ENCODE measurements around the gene CSTA. TPM values are rescaled to one million over a fixed set of nuclear protein-coding genes. Genes with fewer than 3 reads are reported as not detected.
A peak's percentile ranks its signal among the peaks of the same experiment; 100 is the strongest.

The CSTA gene
- total and polyA plus RNA-seq, 2 of the 13 experiments (the other 11 are each of a cell fraction or from before 2014, with no cell fraction given) = 3.9 to 11.0 TPM

GRCh38 chr3:122366379-122366749 lies 41.3 kb downstream of the CSTA start:
- no peak overlapping the region for H2AFZ ChIP-seq (ENCODE audit: low read length)
- 44% methylated on average over 5 of the region's 5 CpGs for WGBS (ENCODE audit: low lambda C conversion rate)
- in situ Hi-C loops (cut with HindIII; ENCODE audit: extremely low pct_ligation_motif_present, low pct_unique_long_range_greater_than_20kb) = no loop called here
- ATAC-seq (peak; percentile 34), DNase-seq (ENCODE audit: low spot score) (peak; percentile 67), FAIRE-seq (no peak)
- peaks cover 5% of the 10 kb centered on the region for H3K79me2 ChIP-seq (ENCODE audit: insufficient read depth, low read length)
- H3K9ac ChIP-seq (ENCODE audit: insufficient read depth, low read depth, low read length) = peak overlapping the region; percentile 28; the same call in 1 of the 2 replicates
- ChIA-PET CTCF (ENCODE audit: low intra/inter-chr PET ratio, low total read pairs) (no interaction called here), POLR2A (interaction anchor here (0.8 to 7.8 kb wide), 4 partner anchors 11 to 50 kb away, joined by 3 to 103 read pairs (median 10); partner anchors contain the start of genes FAM162A, MIX23 and WDR5B)
- no TSS peak for BruUV-seq (replicated peaks)
- H3K4me1 ChIP-seq (ENCODE audit: insufficient read depth, low read length) = peaks cover 76% of the 10 kb centered on the region
- H3K9me3 ChIP-seq (ENCODE audit: low read length) = no peaks in the 10 kb centered on the region
- H4K20me1 ChIP-seq (ENCODE audit: insufficient read depth, low read length) = no peaks in the 10 kb centered on the region
- peak overlapping the region; percentile 64 for H3K4me2 ChIP-seq (ENCODE audit: low read depth, low read length)
- intact Hi-C loops (cut with micrococcal nuclease; ENCODE audit: unreplicated experiment) = no loop called here
- H3K27ac ChIP-seq (ENCODE audit: extremely low read length, insufficient read depth, low read length) = peak overlapping the region; percentile 96
- H3K4me3 ChIP-seq (replicated peaks in 1 of 3; ENCODE audit: insufficient read depth in 1 of 3, low read depth in 2 of 3, low read length in 3 of 3) = peak overlapping the region in 1 of 3 experiments; percentile 39; a peak in 2 of 6 replicates
- H3K36me3 ChIP-seq (replicated peaks in 1 of 2; ENCODE audit: control insufficient read depth in 1 of 2, insufficient read depth in 2 of 2, low read length in 2 of 2) = peaks cover 12 to 49% of the 10 kb centered on the region in 2 experiments
- no peaks in the 10 kb centered on the region for H3K27me3 ChIP-seq (ENCODE audit: control insufficient read depth in 1 of 2, insufficient read depth in 2 of 2, low read length in 2 of 2)
- TF ChIP-seq KAT8 (CRISPR knock-in tag; IDR thresholded peaks at IDR 0.05) (no peak), ZBTB26 (CRISPR knock-in tag; IDR thresholded peaks at IDR 0.05; ENCODE audit: borderline replicate concordance) (0 out of 2 replicates have a peak, but pooled peaks have one; percentile 24), TBX3 (IDR thresholded peaks at IDR 0.05; ENCODE audit: borderline replicate concordance) (0 out of 2 replicates have a peak, but pooled peaks have one; percentile 28), KLF9 (CRISPR knock-in tag; IDR thresholded peaks at IDR 0.05; ENCODE audit: low read depth) (no peak), WIZ (CRISPR knock-in tag; IDR thresholded peaks at IDR 0.05) (no peak), CREB1 (IDR thresholded peaks at IDR 0.05) (peak; percentile 16; the same call in 1 of the 2 replicates), CREB1 (CRISPR knock-in tag; IDR thresholded peaks at IDR 0.05) (no peak), MAFK (conservative IDR thresholded peaks at IDR 0.05 in 1 of 2, IDR thresholded peaks at IDR 0.05 in 1 of 2; ENCODE audit: low read length in 2 of 2) (peak; percentile 67 to 68; a peak in 3 of 4 replicates), MAFF (IDR thresholded peaks at IDR 0.05; ENCODE audit: low read depth, low read length) (peak; percentile 65), CEBPG (CRISPR knock-in tag; IDR thresholded peaks at IDR 0.05) (0 out of 2 replicates have a peak, but pooled peaks have one; percentile 32), RBM22 (optimal IDR thresholded peaks at IDR 0.05; ENCODE audit: low read length) (peak; percentile 17), SOX5 (CRISPR knock-in tag; IDR thresholded peaks at IDR 0.05; ENCODE audit: borderline replicate concordance) (peak; percentile 35; the same call in 1 of the 2 replicates), ATF3 (CRISPR knock-in tag; IDR thresholded peaks at IDR 0.05) (peak; percentile 42; the same call in 1 of the 2 replicates), ZNF550 (CRISPR knock-in tag; IDR thresholded peaks at IDR 0.05; ENCODE audit: borderline replicate concordance) (no peak)
- TF ChIP-seq, protein P1, sequence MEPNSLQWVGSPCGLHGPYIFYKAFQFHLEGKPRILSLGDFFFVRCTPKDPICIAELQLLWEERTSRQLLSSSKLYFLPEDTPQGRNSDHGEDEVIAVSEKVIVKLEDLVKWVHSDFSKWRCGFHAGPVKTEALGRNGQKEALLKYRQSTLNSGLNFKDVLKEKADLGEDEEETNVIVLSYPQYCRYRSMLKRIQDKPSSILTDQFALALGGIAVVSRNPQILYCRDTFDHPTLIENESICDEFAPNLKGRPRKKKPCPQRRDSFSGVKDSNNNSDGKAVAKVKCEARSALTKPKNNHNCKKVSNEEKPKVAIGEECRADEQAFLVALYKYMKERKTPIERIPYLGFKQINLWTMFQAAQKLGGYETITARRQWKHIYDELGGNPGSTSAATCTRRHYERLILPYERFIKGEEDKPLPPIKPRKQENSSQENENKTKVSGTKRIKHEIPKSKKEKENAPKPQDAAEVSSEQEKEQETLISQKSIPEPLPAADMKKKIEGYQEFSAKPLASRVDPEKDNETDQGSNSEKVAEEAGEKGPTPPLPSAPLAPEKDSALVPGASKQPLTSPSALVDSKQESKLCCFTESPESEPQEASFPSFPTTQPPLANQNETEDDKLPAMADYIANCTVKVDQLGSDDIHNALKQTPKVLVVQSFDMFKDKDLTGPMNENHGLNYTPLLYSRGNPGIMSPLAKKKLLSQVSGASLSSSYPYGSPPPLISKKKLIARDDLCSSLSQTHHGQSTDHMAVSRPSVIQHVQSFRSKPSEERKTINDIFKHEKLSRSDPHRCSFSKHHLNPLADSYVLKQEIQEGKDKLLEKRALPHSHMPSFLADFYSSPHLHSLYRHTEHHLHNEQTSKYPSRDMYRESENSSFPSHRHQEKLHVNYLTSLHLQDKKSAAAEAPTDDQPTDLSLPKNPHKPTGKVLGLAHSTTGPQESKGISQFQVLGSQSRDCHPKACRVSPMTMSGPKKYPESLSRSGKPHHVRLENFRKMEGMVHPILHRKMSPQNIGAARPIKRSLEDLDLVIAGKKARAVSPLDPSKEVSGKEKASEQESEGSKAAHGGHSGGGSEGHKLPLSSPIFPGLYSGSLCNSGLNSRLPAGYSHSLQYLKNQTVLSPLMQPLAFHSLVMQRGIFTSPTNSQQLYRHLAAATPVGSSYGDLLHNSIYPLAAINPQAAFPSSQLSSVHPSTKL (CRISPR knock-in tag; IDR thresholded peaks at IDR 0.05) = peak; percentile 52; the same call in 1 of the 2 replicates
- TF ChIP-seq, protein P2, sequence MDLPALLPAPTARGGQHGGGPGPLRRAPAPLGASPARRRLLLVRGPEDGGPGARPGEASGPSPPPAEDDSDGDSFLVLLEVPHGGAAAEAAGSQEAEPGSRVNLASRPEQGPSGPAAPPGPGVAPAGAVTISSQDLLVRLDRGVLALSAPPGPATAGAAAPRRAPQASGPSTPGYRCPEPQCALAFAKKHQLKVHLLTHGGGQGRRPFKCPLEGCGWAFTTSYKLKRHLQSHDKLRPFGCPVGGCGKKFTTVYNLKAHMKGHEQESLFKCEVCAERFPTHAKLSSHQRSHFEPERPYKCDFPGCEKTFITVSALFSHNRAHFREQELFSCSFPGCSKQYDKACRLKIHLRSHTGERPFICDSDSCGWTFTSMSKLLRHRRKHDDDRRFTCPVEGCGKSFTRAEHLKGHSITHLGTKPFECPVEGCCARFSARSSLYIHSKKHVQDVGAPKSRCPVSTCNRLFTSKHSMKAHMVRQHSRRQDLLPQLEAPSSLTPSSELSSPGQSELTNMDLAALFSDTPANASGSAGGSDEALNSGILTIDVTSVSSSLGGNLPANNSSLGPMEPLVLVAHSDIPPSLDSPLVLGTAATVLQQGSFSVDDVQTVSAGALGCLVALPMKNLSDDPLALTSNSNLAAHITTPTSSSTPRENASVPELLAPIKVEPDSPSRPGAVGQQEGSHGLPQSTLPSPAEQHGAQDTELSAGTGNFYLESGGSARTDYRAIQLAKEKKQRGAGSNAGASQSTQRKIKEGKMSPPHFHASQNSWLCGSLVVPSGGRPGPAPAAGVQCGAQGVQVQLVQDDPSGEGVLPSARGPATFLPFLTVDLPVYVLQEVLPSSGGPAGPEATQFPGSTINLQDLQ (CRISPR knock-in tag; IDR thresholded peaks at IDR 0.05) = no peak

Data from HepG2 (cell line).